Measurements from ENCODE around the gene BBLN. TPM values are rescaled to one million over a fixed set of nuclear protein-coding genes. Genes with fewer than 3 reads are reported as not detected.

Gene BBLN
- total RNA-seq, 1 experiment from 2014 or later: 41.9 TPM

GRCh38 chr9:128163523-128164306, 3.6 kb downstream of the BBLN start:
- H3K9me3 ChIP-seq (ENCODE audit: low read depth, low read length, poor library complexity, severe bottlenecking): no peaks in the 10 kb centered on the region

GRCh38 chr9:128164307-128164885, 4.3 kb downstream of the BBLN start:
- no peak overlapping the region for H3K27ac ChIP-seq (ENCODE audit: low read depth, low read length, poor library complexity, severe bottlenecking)

More at GRCh38 chr9:128163523-128164306, 3.6 kb downstream of the BBLN start:
- Histone ChIP-seq H3K27ac (ENCODE audit: low read depth, low read length, poor library complexity, severe bottlenecking) (no peak overlapping the region), H3K36me3 (ENCODE audit: insufficient read depth, low read length, poor library complexity, severe bottlenecking) (peaks cover 35% of the 10 kb centered on the region), H3K4me3 (ENCODE audit: low read depth, low read length, poor library complexity, severe bottlenecking) (no peak overlapping the region), H3K4me1 (ENCODE audit: insufficient read depth, low read length, poor library complexity, severe bottlenecking) (peaks cover 7% of the 10 kb centered on the region), H3K27me3 (replicated peaks; ENCODE audit: insufficient read depth, low read depth, low read length, poor library complexity) (no peaks in the 10 kb centered on the region)
- CTCF ChIA-PET: no interaction called here
- no peak for DNase-seq (ENCODE audit: low spot score)
- POLR2A ChIA-PET (ENCODE audit: low non-redundant PET): no interaction called here
- BruUV-seq (replicated peaks): no TSS peak
- TF ChIP-seq EZH2 (IDR thresholded peaks at IDR 0.05; ENCODE audit: borderline replicate concordance, low read depth, low read length, poor library complexity, severe bottlenecking) (no peak), CTCF (conservative IDR thresholded peaks at IDR 0.05; ENCODE audit: low read depth, low read length) (no peak)
- intact Hi-C loops (cut with micrococcal nuclease; ENCODE audit: unreplicated experiment): no loop called here

GRCh38 chr9:128166169-128166568, 6.1 kb downstream of the BBLN start:
- intact Hi-C loops (cut with micrococcal nuclease; ENCODE audit: unreplicated experiment): no loop called here
- no peak for DNase-seq (ENCODE audit: low spot score)
- ChIA-PET CTCF (no interaction called here), POLR2A (ENCODE audit: low non-redundant PET) (no interaction called here)
- Histone ChIP-seq H3K9me3 (ENCODE audit: low read depth, low read length, poor library complexity, severe bottlenecking) (no peaks in the 10 kb centered on the region), H3K4me3 (ENCODE audit: low read depth, low read length, poor library complexity, severe bottlenecking) (no peak overlapping the region), H3K4me1 (ENCODE audit: insufficient read depth, low read length, poor library complexity, severe bottlenecking) (no peaks in the 10 kb centered on the region), H3K27ac (ENCODE audit: low read depth, low read length, poor library complexity, severe bottlenecking) (no peak overlapping the region), H3K36me3 (ENCODE audit: insufficient read depth, low read length, poor library complexity, severe bottlenecking) (peaks cover 49% of the 10 kb centered on the region), H3K27me3 (replicated peaks; ENCODE audit: insufficient read depth, low read depth, low read length, poor library complexity) (no peaks in the 10 kb centered on the region)
- BruUV-seq (replicated peaks): no TSS peak
- TF ChIP-seq CTCF (conservative IDR thresholded peaks at IDR 0.05; ENCODE audit: low read depth, low read length) (no peak), EZH2 (IDR thresholded peaks at IDR 0.05; ENCODE audit: borderline replicate concordance, low read depth, low read length, poor library complexity, severe bottlenecking) (no peak)

More at GRCh38 chr9:128164307-128164885, 4.3 kb downstream of the BBLN start:
- peaks cover 4% of the 10 kb centered on the region for H3K4me1 ChIP-seq (ENCODE audit: insufficient read depth, low read length, poor library complexity, severe bottlenecking)
- BruUV-seq (replicated peaks): no TSS peak
- intact Hi-C loops (cut with micrococcal nuclease; ENCODE audit: unreplicated experiment): no loop called here
- TF ChIP-seq CTCF (conservative IDR thresholded peaks at IDR 0.05; ENCODE audit: low read depth, low read length) (no peak), EZH2 (IDR thresholded peaks at IDR 0.05; ENCODE audit: borderline replicate concordance, low read depth, low read length, poor library complexity, severe bottlenecking) (no peak)
- no peak for DNase-seq (ENCODE audit: low spot score)
- CTCF ChIA-PET: no interaction called here
- no peaks in the 10 kb centered on the region for H3K27me3 ChIP-seq (replicated peaks; ENCODE audit: insufficient read depth, low read depth, low read length, poor library complexity)
- POLR2A ChIA-PET (ENCODE audit: low non-redundant PET): no interaction called here
- no peak overlapping the region for H3K4me3 ChIP-seq (ENCODE audit: low read depth, low read length, poor library complexity, severe bottlenecking)
- peaks cover 40% of the 10 kb centered on the region for H3K36me3 ChIP-seq (ENCODE audit: insufficient read depth, low read length, poor library complexity, severe bottlenecking)
- no peaks in the 10 kb centered on the region for H3K9me3 ChIP-seq (ENCODE audit: low read depth, low read length, poor library complexity, severe bottlenecking)
